HG02623 (cell line): ENCODE results near the gene GPR18.

Experiments used
- ATAC-seq: cut with Tn5 transposase; IDR thresholded peaks from one replicate; pipeline ENCODE4 v1.9.1; 2021; ENCODE audit warnings: moderate library complexity; ENCODE audit not compliant: unreplicated experiment

The GPR18 gene

DNA sequence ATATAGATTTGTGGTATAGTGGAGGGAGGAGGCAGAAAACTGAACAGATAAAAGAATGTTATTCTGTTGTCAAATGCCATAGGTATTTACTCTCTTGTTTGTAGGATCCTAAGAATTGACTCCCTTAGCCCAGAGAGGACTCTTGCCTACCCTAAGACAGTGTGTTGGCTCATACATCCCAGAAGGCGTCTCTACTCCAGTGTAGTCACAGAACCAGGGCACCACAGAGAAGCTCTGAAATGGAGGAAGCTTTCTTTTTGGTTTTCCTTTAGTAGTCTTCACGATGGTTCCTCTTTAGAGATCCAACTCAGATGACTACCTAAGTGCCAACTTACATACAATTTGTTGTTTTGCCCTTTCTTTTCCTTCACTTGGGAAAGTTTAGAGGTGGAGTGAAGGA, 35.0 kb upstream of the GPR18 start:
- no peak for ATAC-seq

GRCh38 chr13:99290894-99291293, 32.7 kb upstream of the GPR18 start:
- ATAC-seq = no peak

- ATAC-seq = no peak
These were observed 31.6 kb upstream of the GPR18 start for GRCh38 chr13:99289674-99290337.

- no peak for ATAC-seq
These were observed 31.1 kb upstream of the GPR18 start for GRCh38 chr13:99289271-99289670.

- peak; percentile 87 for ATAC-seq
These were observed 29.9 kb upstream of the GPR18 start for GRCh38 chr13:99288089-99288488.

- no peak for ATAC-seq
These were observed 29.4 kb upstream of the GPR18 start for GRCh38 chr13:99287551-99287950.

DNA sequence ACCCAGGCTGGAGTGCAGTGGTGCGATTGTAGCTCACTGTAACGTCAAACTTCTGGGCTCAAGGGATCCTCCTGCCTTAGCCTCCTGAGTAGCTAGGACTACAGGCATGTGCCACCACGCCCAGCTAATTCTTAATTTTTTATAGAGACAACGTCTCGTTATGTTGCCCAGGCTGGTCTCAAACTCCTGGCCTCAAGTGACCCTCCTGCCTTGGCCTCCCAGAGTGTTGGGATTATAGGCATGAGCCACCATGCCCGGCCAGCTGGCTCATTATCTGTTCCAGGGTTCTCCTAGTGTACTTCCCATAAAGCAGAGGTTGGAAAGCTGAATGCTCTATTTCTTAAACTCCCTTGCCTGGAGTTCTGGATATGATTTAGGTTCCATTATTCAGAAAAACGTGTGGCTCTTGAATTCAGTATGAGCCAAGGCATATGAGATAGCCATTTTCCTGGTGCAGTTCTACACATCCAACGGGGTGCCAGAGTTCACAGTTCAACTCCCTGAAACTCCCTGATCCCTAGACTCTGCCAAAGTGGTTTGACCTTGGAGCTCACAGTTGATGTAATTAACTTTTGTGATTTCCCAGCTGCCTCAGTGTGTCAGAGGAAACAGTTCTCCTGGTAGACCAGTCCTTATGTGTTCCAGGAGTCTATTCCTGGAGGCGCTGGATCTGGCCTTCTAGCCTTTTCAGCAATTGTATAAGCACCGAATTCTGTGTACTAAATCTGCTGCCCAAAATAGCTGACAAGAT, 27.4 kb upstream of the GPR18 start:
- no peak for ATAC-seq

DNA sequence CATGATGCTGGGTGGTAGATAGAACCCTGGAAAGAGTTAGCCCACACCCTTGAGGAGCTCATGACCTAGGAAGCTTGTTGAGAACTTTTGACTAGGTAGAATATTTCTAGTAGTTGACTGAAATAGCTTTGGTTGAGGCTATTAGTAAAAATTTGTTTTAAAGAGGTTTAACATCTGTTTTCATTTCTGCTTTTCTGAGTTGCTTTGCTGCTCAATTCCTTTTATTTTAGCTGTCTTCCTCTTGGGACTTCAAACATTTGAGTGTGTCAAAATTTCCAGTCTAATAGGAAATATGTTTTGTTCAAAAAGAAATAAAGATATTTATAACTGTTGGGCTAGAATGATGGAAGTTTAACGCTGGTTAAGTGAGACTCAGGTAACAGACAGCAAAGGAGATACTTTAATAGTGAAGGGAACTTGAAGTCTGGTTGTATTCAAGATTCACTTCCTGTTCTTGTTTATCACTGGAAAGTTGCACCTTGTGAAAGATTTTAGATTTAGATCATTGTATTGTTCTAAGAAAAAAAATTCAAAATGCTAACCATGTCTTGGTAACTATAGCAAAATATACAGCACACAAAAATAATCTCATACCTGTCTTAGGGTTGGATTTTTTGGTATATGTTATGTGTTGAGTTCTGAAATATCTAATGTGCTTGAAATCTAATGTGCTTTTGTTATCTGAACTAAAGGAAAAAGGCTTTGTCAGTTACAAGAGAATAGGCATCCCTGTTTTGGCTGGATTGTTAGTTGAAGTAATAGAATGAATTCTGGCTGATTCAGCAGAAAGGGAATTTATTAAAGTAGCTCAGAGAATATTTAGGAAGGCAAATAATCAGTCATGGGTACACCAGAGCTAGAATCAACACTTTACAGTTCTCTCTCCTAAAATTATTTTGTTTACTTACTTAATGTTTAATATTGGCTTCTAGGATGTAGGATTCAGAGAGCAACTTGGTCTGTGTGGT, 24.4 kb upstream of the GPR18 start:
- peak; percentile 66 for ATAC-seq

DNA sequence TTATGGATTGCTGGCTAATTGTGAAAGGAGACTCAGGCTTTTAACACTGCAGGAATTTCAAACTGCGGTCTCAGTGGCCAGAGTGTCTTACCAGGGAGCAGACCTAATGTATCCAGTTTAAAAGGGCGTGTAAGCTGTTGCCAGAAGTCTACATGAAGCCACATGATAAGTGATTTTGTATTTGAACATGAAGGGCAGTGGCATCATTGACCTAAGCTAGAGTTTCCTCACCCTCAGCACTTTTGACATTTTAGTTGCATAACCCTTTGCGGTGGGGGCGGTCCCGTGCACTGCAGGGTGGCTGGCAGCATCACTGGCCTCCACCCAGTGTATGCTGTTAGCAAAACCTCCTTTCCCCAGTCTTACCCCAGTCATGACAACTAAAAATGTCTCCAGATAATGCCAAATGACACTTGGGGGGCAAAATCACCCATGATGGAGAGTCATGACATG, 23.7 kb upstream of the GPR18 start:
- peak; percentile 64 for ATAC-seq

GRCh38 chr13:99280166-99280565, 22.0 kb upstream of the GPR18 start:
- ATAC-seq = no peak

DNA sequence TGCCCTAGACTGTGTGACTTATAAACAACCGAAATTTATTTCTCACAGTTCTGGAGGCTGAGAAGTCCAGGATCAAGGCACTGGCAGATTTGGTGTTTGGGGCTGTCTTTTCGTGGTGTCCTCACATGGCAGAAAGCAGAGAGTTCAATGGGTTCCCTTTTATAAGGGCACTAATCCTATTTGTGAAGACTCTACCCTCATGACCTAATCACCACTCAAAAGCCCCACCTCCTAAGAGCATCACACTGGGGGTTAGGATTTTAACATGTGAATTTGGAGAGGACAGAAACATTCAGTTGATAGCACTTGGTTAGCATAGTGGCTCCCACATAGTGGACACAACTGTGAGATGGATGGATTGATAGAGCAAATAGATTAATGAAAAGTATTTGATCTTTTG, 21.5 kb upstream of the GPR18 start:
- no peak for ATAC-seq

GRCh38 chr13:99278843-99279242, 20.7 kb upstream of the GPR18 start:
- no peak for ATAC-seq

- ATAC-seq = no peak
These were observed 20.0 kb upstream of the GPR18 start for GRCh38 chr13:99278200-99278599.

- ATAC-seq = no peak
These were observed 19.4 kb upstream of the GPR18 start for GRCh38 chr13:99277629-99278028.

GRCh38 chr13:99276706-99277105, 18.5 kb upstream of the GPR18 start:
- no peak for ATAC-seq

DNA sequence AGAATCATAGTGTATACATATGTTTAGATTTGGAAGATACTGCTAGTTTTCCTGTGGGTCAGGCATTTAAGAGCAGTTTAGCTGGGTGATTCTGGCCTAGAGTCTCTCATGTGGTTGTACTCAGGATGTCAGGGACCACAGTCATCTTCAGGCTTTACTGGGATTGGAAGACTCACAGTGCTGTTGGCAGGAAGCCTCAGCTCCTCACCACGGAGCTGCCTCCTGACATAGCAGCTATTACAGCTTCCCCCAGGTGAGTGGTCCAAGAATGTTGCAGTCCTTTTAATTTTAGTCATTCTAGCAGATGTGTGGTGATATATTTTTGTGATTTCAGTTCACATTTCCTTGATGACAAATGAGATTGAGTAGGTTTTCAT, 16.9 kb upstream of the GPR18 start:
- ATAC-seq = no peak

DNA sequence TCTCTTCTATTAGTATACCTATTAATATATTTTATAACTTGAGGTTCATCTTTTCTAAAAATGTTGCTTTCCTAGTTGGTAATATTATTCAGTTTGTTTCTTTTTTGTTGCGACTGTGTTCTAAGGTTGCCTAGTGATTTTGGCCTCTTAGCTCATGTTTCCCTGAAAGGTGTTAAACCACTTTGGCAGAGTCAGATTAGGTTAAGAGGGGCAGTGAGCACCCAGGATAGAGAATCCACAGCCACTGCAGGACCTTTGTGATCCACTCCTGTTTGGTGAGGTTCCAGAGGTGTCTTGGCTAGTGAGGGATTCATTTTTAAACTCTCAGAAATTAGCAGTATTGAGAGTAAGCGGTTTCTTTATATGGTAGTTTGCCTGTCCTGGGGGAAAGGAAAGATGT, 14.9 kb upstream of the GPR18 start:
- no peak for ATAC-seq

GRCh38 chr13:99272481-99272880, 14.3 kb upstream of the GPR18 start:
- no peak for ATAC-seq

DNA sequence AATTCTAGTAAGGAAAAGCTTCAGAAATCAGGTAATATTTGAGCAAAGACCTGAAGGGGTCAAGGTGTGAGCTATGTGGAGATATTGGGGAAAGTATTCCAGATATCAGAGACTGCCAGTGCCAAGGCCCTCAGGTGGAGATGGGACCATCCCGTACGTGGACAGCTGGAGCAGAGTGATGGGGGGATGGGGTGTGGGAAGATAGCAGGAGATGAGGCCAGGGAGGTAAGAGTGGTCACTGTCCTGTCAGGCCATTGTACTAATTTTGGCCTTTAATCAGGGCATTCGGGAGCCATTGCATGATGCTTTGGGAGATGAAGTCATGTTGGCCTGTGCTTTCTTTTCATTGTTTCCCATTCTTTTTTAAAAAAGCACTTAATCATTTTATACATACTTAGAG, 13.1 kb upstream of the GPR18 start:
- ATAC-seq = no peak

DNA sequence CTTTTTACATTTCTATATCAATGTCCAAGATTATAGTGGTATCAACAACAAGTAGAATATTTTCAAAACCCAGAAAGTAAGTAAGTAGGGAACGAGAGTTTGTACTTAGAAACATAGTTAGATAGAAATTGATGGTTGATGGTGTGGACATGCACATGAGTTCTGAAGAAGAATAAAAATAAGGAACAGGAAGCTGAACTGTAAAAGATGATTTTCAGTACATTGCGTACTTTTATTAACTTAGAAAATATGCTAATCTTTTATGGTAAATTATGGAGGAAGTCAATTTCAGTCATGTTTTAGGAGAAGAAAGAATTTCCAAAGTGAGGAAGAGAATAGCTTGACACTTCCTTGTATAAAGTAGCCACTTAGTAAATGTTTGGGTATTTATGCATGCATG, 12.3 kb upstream of the GPR18 start:
- no peak for ATAC-seq

DNA sequence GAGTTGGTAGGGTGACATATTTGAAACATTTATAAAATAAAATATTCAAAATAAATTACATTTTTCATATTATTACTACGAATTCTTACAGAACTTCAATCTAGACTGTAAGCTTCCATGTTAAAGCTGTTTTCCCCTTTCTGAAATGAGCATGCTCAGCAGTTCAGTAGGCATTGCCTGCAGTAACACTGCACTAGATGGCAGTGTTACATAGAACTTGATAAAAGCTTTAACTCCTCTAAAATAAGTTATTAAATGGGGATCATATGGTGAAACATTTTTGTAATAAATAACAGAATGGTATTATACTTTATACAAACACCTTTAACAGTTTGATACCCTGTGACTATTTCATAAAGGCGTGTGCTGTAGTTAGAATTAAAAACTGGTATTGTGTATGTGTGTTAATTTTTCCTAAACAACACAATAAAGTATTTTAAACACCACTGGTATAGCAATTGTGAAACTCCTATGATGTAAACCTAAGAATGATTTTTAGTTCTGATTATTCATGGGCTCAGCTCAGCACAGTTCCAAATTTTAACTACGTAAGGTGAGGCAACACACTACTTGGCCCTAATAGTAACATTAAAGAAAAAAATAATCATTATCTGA, 11.6 kb upstream of the GPR18 start:
- ATAC-seq = no peak
